GM23338 (cell line): ENCODE measurements around the gene ACSBG1. TPM values are rescaled to one million over a fixed set of nuclear protein-coding genes. Genes with fewer than 3 reads are reported as not detected.

Source experiments
- ATAC-seq: fragments of 200-7000 bp; cut with Tn5 transposase; 3 replicates; pipeline ENCODE4 v1.9.1; 2020
- DNase-seq: peaks from one replicate; pipeline ENCODE4 v3.0.0-alpha.2; 2015; ENCODE audit warnings: low spot score
- H2AFZ ChIP-seq: fragments of 200-600 bp; sonication (generic); 2 replicates; pipeline ENCODE4 v1.8.0; 2016; ENCODE audit warnings: antibody characterized with exemption, mild to moderate bottlenecking, moderate library complexity
- H3F3A ChIP-seq: fragments of 200-600 bp; sonication (generic); replicated peaks from 2 replicates; pipeline ENCODE4 v1.8.0; 2017; ENCODE audit warnings: antibody characterized with exemption, mixed run types, low read depth
- H3K27ac ChIP-seq: fragments of 200-600 bp; sonication (generic); 2 replicates; pipeline ENCODE4 v1.6.1; 2016; ENCODE audit warnings: low read depth
- H3K27me3 ChIP-seq: fragments of 200-600 bp; sonication (generic); 2 replicates; pipeline ENCODE4 v1.8.0; 2016; ENCODE audit warnings: mild to moderate bottlenecking, mixed run types, moderate library complexity; ENCODE audit not compliant: insufficient read depth
- H3K36me3 ChIP-seq: fragments of 200-600 bp; sonication (generic); 2 replicates; pipeline ENCODE4 v1.8.0; 2016; ENCODE audit warnings: mild to moderate bottlenecking; ENCODE audit not compliant: insufficient read depth
- H3K4me1 ChIP-seq: fragments of 200-600 bp; sonication (generic); 2 replicates; pipeline ENCODE4 v1.8.0; 2016; ENCODE audit warnings: mild to moderate bottlenecking, moderate library complexity; ENCODE audit not compliant: insufficient read depth
- H3K4me2 ChIP-seq: fragments of 200-600 bp; sonication (generic); 2 replicates; pipeline ENCODE4 v1.7.1; 2017; ENCODE audit warnings: mixed run types
- H3K4me3 ChIP-seq: fragments of 200-600 bp; sonication (generic); 2 replicates; pipeline ENCODE4 v1.6.1; 2016; ENCODE audit warnings: mixed run types
- H3K79me2 ChIP-seq: fragments of 200-600 bp; sonication (generic); replicated peaks from 2 replicates; pipeline ENCODE4 v1.8.0; 2017; ENCODE audit warnings: mild to moderate bottlenecking; ENCODE audit not compliant: insufficient read depth
- H3K9me2 ChIP-seq: fragments of 200-600 bp; sonication (generic); 2 replicates; pipeline ENCODE4 v1.8.0; 2017; ENCODE audit not compliant: insufficient read depth
- H4K20me1 ChIP-seq: fragments of 200-600 bp; sonication (generic); replicated peaks from 2 replicates; pipeline ENCODE4 v1.8.0; 2017; ENCODE audit warnings: mild to moderate bottlenecking; ENCODE audit not compliant: insufficient read depth
- H3K27ac Mint-ChIP-seq: 2 replicates; pipeline ENCODE4 v1.8.0; 2020; ENCODE audit warnings: inconsistent platforms, mild to moderate bottlenecking, moderate library complexity, mixed read lengths
- H3K27me3 Mint-ChIP-seq: 3 replicates; pipeline ENCODE4 v1.8.0; 2022; ENCODE audit warnings: low read depth, mild to moderate bottlenecking, moderate library complexity, mixed read lengths, inconsistent platforms; ENCODE audit not compliant: insufficient read depth, poor library complexity
- H3K36me3 Mint-ChIP-seq: 3 replicates; pipeline ENCODE4 v1.8.0; 2021; ENCODE audit warnings: low read depth, mild to moderate bottlenecking, inconsistent platforms, moderate library complexity, mixed read lengths
- H3K4me1 Mint-ChIP-seq: 3 replicates; pipeline ENCODE4 v1.8.0; 2020; ENCODE audit warnings: mild to moderate bottlenecking, inconsistent platforms, mixed read lengths
- H3K4me3 Mint-ChIP-seq: 3 replicates; pipeline ENCODE4 v1.8.0; 2021; ENCODE audit warnings: moderate library complexity, mild to moderate bottlenecking, inconsistent platforms, mixed read lengths
- H3K9me3 Mint-ChIP-seq: 3 replicates; pipeline ENCODE4 v1.8.0; 2020; ENCODE audit warnings: moderate library complexity, mild to moderate bottlenecking, inconsistent platforms, mixed read lengths
- EZH2phosphoT487 ChIP-seq: fragments of 200-600 bp; sonication (generic); IDR thresholded peaks from one replicate; pipeline ENCODE4 v1.8.1; 2018; ENCODE audit warnings: antibody characterized with exemption; ENCODE audit not compliant: unreplicated experiment
- JUNB ChIP-seq: IDR thresholded peaks from one replicate; pipeline ENCODE4 v1.6.1; 2016; ENCODE audit warnings: antibody characterized with exemption; ENCODE audit not compliant: unreplicated experiment
- NANOG ChIP-seq: IDR thresholded peaks from 2 replicates; pipeline ENCODE4 v1.6.1; 2016; ENCODE audit warnings: antibody characterized with exemption, borderline replicate concordance
- POLR2AphosphoS5 ChIP-seq: IDR thresholded peaks from 2 replicates; pipeline ENCODE4 v1.6.1; 2016; ENCODE audit warnings: antibody characterized with exemption, low read depth
- STAT1 ChIP-seq: IDR thresholded peaks from one replicate; pipeline ENCODE4 v1.6.1; 2016; ENCODE audit warnings: antibody characterized with exemption; ENCODE audit not compliant: unreplicated experiment
- ZNF114 ChIP-seq: fragments of 250-450 bp; sonication (Bioruptor Pico); IDR thresholded peaks from 2 replicates; pipeline ENCODE4 v1.5.0; 2020; ENCODE audit warnings: mild to moderate bottlenecking, moderate library complexity
- ZNF331 ChIP-seq: fragments of 250-450 bp; sonication (Bioruptor Pico); IDR thresholded peaks from 2 replicates; pipeline ENCODE4 v1.5.0; 2020; ENCODE audit warnings: low read depth, mild to moderate bottlenecking, moderate library complexity
- polyA plus RNA-seq: library from polyadenylated mRNA; unstranded; fragments of >200 nt; fragmentation: Nextera tagmentation; extraction: Ambion mirVana; gene quantifications from 2 replicates; pipeline ENCODE4 v1.2.1, GENCODE V29; 2016
- total RNA-seq: library from RNA; depleted of rRNA; stranded (reverse); fragments of >200 nt; shearing (Covaris generic); gene quantifications from 2 replicates; pipeline ENCODE4 v1.2.3, GENCODE V29; 2014
- TF ChIP-seq, protein P1 (sequence below): fragments of 250-450 bp; sonication (Bioruptor Pico); IDR thresholded peaks from 2 replicates; pipeline ENCODE4 v1.5.0; 2020; ENCODE audit warnings: mild to moderate bottlenecking, moderate library complexity
- TF ChIP-seq, protein P2 (sequence below): IDR thresholded peaks from 2 replicates; pipeline ENCODE4 v1.6.1; 2016; ENCODE audit warnings: antibody characterized with exemption
- TF ChIP-seq, protein P3 (sequence below): IDR thresholded peaks from one replicate; pipeline ENCODE4 v1.6.1; 2018; ENCODE audit warnings: antibody characterized with exemption; ENCODE audit not compliant: unreplicated experiment

ACSBG1 gene
- total and polyA plus RNA-seq, 2 experiments from 2014 or later = 1.9 to 10.0 TPM

DNA sequence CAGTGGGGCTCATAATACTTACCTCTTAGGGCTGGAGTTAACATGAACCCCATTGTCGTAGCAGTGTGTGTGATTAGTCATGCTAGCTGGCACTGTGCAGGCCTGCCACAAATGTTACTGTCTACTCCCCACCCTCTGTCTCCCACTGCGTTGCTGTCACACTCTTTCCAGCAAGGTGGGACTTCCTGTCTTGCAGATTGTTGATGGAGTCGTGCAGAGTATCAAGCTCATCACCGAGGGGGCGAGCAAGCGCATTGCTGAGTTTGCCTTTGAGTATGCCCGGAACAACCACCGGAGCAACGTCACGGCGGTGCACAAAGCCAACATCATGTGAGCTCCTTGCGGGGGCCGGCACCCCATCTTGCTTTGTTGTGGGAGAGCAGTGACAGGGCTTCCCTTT lies 72.3 kb downstream of the ACSBG1 start:
- H3K4me1 Mint-ChIP-seq = peaks cover 9% of the 10 kb centered on the region; the same call in 2 of the 3 replicates
- Histone ChIP-seq H3K4me1 (peaks cover 4% of the 10 kb centered on the region; the same call in 1 of the 2 replicates), H3F3A (no peaks in the 10 kb centered on the region), H3K36me3 (peaks cover 15% of the 10 kb centered on the region; the same call in 1 of the 2 replicates), H3K27ac (no peak overlapping the region), H3K4me2 (no peak overlapping the region), H3K4me3 (no peak overlapping the region), H2AFZ (no peak overlapping the region), H4K20me1 (no peaks in the 10 kb centered on the region; the same call in 1 of the 2 replicates), H3K79me2 (no peaks in the 10 kb centered on the region), H3K27me3 (no peaks in the 10 kb centered on the region), H3K9me2 (no peaks in the 10 kb centered on the region)
- ATAC-seq (no peak), DNase-seq (no peak)
- H3K27ac Mint-ChIP-seq = peak overlapping the region; percentile 42; the same call in 1 of the 2 replicates
- H3K9me3 Mint-ChIP-seq = no peaks in the 10 kb centered on the region; the same call in 2 of the 3 replicates
- no peak overlapping the region for H3K4me3 Mint-ChIP-seq
- peaks cover 8% of the 10 kb centered on the region for H3K27me3 Mint-ChIP-seq
- H3K36me3 Mint-ChIP-seq = peaks cover 24% of the 10 kb centered on the region
- TF ChIP-seq EZH2phosphoT487 (no peak), ZNF114 (CRISPR knock-in tag) (no peak)

DNA sequence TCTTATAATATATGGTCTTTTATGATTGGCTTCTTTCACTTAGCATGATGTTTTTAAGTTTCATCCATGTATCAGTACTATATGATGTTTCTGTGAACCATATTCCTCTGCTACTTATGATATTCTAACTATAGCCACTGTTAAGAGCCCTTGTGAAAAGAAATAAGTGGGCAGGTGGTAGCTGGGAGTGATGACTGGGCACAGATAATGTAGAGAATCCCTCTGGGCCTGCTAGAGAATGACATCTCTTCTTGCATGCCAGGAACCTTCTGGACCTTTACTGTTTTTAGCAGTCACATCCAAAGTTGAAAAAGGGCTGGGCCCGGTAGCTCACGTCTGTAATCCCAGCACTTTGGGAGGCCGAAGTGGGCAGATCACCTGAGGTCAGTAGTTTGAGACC lies 75.0 kb downstream of the ACSBG1 start:
- no peak for ATAC-seq
- Histone ChIP-seq H3K79me2 (no peaks in the 10 kb centered on the region; the same call in 1 of the 2 replicates), H3K36me3 (peaks cover 8% of the 10 kb centered on the region; the same call in 1 of the 2 replicates), H3K4me2 (no peak overlapping the region), H3K27ac (no peak overlapping the region), H3K4me1 (peaks cover 26% of the 10 kb centered on the region), H3K9me2 (no peaks in the 10 kb centered on the region), H4K20me1 (no peaks in the 10 kb centered on the region; the same call in 1 of the 2 replicates), H3K27me3 (no peaks in the 10 kb centered on the region), H3K4me3 (no peak overlapping the region), H3F3A (no peaks in the 10 kb centered on the region), H2AFZ (no peak overlapping the region)
- peaks cover 8% of the 10 kb centered on the region for H3K27me3 Mint-ChIP-seq
- peaks cover 26% of the 10 kb centered on the region for H3K4me1 Mint-ChIP-seq
- TF ChIP-seq ZNF331 (no peak), STAT1 (no peak), JUNB (no peak), NANOG (no peak), POLR2AphosphoS5 (no peak)
- TF ChIP-seq, protein P1, sequence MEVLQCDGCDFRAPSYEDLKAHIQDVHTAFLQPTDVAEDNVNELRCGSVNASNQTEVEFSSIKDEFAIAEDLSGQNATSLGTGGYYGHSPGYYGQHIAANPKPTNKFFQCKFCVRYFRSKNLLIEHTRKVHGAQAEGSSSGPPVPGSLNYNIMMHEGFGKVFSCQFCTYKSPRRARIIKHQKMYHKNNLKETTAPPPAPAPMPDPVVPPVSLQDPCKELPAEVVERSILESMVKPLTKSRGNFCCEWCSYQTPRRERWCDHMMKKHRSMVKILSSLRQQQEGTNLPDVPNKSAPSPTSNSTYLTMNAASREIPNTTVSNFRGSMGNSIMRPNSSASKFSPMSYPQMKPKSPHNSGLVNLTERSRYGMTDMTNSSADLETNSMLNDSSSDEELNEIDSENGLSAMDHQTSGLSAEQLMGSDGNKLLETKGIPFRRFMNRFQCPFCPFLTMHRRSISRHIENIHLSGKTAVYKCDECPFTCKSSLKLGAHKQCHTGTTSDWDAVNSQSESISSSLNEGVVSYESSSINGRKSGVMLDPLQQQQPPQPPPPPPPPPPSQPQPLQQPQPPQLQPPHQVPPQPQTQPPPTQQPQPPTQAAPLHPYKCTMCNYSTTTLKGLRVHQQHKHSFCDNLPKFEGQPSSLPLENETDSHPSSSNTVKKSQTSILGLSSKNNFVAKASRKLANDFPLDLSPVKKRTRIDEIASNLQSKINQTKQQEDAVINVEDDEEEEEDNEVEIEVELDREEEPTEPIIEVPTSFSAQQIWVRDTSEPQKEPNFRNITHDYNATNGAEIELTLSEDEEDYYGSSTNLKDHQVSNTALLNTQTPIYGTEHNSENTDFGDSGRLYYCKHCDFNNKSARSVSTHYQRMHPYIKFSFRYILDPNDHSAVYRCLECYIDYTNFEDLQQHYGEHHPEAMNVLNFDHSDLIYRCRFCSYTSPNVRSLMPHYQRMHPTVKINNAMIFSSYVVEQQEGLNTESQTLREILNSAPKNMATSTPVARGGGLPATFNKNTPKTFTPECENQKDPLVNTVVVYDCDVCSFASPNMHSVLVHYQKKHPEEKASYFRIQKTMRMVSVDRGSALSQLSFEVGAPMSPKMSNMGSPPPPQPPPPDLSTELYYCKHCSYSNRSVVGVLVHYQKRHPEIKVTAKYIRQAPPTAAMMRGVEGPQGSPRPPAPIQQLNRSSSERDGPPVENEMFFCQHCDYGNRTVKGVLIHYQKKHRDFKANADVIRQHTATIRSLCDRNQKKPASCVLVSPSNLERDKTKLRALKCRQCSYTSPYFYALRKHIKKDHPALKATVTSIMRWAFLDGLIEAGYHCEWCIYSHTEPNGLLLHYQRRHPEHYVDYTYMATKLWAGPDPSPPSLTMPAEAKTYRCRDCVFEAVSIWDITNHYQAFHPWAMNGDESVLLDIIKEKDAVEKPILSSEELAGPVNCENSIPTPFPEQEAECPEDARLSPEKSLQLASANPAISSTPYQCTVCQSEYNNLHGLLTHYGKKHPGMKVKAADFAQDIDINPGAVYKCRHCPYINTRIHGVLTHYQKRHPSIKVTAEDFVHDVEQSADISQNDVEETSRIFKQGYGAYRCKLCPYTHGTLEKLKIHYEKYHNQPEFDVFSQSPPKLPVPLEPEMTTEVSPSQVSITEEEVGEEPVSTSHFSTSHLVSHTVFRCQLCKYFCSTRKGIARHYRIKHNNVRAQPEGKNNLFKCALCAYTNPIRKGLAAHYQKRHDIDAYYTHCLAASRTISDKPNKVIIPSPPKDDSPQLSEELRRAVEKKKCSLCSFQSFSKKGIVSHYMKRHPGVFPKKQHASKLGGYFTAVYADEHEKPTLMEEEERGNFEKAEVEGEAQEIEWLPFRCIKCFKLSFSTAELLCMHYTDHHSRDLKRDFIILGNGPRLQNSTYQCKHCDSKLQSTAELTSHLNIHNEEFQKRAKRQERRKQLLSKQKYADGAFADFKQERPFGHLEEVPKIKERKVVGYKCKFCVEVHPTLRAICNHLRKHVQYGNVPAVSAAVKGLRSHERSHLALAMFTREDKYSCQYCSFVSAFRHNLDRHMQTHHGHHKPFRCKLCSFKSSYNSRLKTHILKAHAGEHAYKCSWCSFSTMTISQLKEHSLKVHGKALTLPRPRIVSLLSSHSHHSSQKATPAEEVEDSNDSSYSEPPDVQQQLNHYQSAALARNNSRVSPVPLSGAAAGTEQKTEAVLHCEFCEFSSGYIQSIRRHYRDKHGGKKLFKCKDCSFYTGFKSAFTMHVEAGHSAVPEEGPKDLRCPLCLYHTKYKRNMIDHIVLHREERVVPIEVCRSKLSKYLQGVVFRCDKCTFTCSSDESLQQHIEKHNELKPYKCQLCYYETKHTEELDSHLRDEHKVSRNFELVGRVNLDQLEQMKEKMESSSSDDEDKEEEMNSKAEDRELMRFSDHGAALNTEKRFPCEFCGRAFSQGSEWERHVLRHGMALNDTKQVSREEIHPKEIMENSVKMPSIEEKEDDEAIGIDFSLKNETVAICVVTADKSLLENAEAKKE (CRISPR knock-in tag) = no peak
- TF ChIP-seq, protein P2, sequence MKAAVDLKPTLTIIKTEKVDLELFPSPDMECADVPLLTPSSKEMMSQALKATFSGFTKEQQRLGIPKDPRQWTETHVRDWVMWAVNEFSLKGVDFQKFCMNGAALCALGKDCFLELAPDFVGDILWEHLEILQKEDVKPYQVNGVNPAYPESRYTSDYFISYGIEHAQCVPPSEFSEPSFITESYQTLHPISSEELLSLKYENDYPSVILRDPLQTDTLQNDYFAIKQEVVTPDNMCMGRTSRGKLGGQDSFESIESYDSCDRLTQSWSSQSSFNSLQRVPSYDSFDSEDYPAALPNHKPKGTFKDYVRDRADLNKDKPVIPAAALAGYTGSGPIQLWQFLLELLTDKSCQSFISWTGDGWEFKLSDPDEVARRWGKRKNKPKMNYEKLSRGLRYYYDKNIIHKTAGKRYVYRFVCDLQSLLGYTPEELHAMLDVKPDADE = no peak
- TF ChIP-seq, protein P3, sequence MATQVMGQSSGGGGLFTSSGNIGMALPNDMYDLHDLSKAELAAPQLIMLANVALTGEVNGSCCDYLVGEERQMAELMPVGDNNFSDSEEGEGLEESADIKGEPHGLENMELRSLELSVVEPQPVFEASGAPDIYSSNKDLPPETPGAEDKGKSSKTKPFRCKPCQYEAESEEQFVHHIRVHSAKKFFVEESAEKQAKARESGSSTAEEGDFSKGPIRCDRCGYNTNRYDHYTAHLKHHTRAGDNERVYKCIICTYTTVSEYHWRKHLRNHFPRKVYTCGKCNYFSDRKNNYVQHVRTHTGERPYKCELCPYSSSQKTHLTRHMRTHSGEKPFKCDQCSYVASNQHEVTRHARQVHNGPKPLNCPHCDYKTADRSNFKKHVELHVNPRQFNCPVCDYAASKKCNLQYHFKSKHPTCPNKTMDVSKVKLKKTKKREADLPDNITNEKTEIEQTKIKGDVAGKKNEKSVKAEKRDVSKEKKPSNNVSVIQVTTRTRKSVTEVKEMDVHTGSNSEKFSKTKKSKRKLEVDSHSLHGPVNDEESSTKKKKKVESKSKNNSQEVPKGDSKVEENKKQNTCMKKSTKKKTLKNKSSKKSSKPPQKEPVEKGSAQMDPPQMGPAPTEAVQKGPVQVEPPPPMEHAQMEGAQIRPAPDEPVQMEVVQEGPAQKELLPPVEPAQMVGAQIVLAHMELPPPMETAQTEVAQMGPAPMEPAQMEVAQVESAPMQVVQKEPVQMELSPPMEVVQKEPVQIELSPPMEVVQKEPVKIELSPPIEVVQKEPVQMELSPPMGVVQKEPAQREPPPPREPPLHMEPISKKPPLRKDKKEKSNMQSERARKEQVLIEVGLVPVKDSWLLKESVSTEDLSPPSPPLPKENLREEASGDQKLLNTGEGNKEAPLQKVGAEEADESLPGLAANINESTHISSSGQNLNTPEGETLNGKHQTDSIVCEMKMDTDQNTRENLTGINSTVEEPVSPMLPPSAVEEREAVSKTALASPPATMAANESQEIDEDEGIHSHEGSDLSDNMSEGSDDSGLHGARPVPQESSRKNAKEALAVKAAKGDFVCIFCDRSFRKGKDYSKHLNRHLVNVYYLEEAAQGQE = no peak
- H3K36me3 Mint-ChIP-seq = peaks cover 13% of the 10 kb centered on the region
- H3K9me3 Mint-ChIP-seq = no peaks in the 10 kb centered on the region; the same call in 2 of the 3 replicates
- DNase-seq = no peak
- H3K4me3 Mint-ChIP-seq = no peak overlapping the region
- H3K27ac Mint-ChIP-seq = no peak overlapping the region
